ENCODE data around the gene KDELR1.

GRCh38 chr19:48393559-48394330 is 2.4 kb upstream of the KDELR1 start, which contains the start of gene GRIN2D:
- no peak for TF ChIP-seq TOX (CRISPR knock-in tag; IDR thresholded peaks at IDR 0.05; ENCODE audit: borderline replicate concordance)
- TF ChIP-seq PATZ1 (CRISPR knock-in tag; IDR thresholded peaks at IDR 0.05; ENCODE audit: borderline replicate concordance) = no peak
